Stimulated activated naive CD4-positive, alpha-beta T cell treated with Interleukin-2 at 50 U/mL for 16 hours (primary cell): ENCODE data around the gene FANCM.

Source experiments
- DNase-seq: peaks from one replicate; lab custom pipeline; 2025; lab: John Stamatoyannopoulos, UW

Gene FANCM

GRCh38 chr14:45227566-45227965 is 91.8 kb downstream of the FANCM start:
- no peak for DNase-seq

DNA sequence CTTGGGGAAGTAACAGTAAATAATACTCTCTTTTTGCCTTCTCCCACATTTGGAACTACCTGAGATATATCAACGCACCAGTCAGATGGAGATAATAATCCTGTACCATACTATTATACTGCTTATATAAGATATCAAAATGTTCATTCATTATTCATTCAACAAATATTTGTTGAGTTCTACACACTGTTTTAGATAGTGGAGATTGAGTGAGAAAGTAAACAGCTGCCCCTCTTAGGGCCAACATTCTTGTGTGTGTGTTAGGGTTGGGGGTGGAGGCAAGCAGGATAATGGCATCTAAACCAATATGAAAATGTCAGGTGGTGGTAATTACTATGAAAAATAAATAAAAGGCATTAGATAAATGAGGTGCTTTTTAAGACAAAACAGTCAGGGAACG is 103.3 kb downstream of the FANCM start:
- no peak for DNase-seq

DNA sequence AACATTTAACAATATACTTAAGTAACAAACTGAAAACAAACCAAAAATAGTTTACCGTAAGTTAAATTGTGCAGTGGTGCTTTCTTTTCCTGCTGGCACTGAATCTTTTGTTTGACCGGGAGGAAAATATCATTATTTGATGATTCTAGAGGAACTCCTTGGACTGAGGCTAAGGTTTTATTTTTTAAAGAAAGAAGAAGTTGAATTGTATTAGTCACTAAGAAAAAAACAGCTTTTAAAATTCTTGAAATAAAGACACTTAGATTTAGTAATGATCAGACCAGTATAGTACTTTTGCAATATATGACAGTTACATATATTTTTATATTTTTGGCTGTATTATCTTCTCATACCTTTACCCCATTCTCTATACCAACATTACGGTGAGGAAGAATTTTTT is 107.0 kb downstream of the FANCM start:
- DNase-seq = no peak

DNA sequence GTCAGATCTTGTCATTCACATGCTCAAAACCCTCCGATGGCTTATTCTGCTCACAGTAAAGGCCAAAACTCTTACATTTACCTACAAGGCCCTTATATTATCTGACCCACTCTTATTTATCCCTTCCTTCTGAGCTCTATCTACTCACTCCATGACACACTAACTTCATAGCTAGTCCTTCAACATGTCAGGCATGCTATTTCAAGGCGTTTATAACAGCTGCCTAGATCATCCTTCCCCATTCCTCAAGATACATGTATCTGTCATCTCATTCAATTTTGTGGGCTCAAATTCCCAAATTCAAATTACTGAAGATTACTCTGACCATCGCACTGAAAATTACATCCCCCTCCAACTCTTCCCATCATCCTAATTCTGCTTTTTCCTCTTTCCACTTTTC is 110.4 kb downstream of the FANCM start:
- no peak for DNase-seq

DNA sequence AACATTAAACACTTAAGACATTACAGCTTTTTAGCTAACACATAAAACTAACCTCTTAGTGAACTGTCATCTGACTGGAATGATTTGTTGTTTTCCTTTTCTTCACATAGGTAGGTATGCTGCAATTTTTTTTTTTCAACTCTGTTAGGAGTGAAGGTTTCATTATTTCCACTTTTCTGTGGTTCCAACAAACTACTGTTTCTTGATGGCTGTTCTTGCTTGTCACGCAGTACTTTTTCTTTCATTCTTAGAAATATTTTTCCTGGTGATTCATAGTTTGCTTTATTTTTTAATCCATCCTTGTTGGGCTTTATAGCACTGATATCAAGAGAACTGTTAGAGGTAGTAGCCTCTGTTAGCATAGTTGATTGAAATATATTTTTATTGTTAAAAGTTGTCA is 111.0 kb downstream of the FANCM start:
- DNase-seq = no peak

- DNase-seq = no peak
These were observed 111.7 kb downstream of the FANCM start for GRCh38 chr14:45247427-45247826.

GRCh38 chr14:45249856-45250575 is 114.3 kb downstream of the FANCM start:
- DNase-seq = no peak
